IMR-90 (cell line): ENCODE measurements around the gene TNNT1. TPM values are rescaled to one million over a fixed set of nuclear protein-coding genes. Genes with fewer than 3 reads are reported as not detected.

ENCODE experiments used
- ATAC-seq: fragments of 200-7000 bp; cut with Tn5 transposase; 2 replicates; pipeline ENCODE4 v1.9.1; 2020; ENCODE audit warnings: low read depth, mild to moderate bottlenecking, moderate library complexity
- BruUV-seq: library from RNA; stranded (reverse); fragments of 400-500 nt; replicated peaks from 2 replicates; lab custom pipeline; 2021; lab: Mats Ljungman, UMichigan
- CTCF ChIA-PET: fragments of 300-600 bp; formaldehyde crosslinking; extraction: SDS; loops from one replicate; lab custom pipeline; 2021; ENCODE audit warnings: antibody characterized with exemption; lab: Yijun Ruan, JAX
- POLR2A ChIA-PET: fragments of 300-600 bp; sonication (Branson Sonifier 250); formaldehyde crosslinking; loops from one replicate; lab custom pipeline; 2022; ENCODE audit warnings: antibody characterized with exemption; ENCODE audit not compliant: unreplicated experiment; lab: Charles Lee
- DNase-seq: peaks from one replicate; pipeline ENCODE4 v3.0.0; 2013
- H2AFZ ChIP-seq: replicated peaks from 2 replicates; pipeline ENCODE3; 2013; ENCODE audit warnings: low read length, mild to moderate bottlenecking; ENCODE audit not compliant: poor library complexity
- H2AK5ac ChIP-seq: 2 replicates; pipeline ENCODE4 v1.6.1; 2013; ENCODE audit warnings: low read depth, low read length, inconsistent platforms
- H2AK9ac ChIP-seq: replicated peaks from 2 replicates; pipeline ENCODE3; 2013; ENCODE audit warnings: mild to moderate bottlenecking, low read depth, low read length, moderate library complexity; ENCODE audit not compliant: poor library complexity
- H2BK120ac ChIP-seq: 2 replicates; pipeline ENCODE4 v1.6.1; 2013; ENCODE audit warnings: low read depth, low read length, inconsistent platforms
- H2BK15ac ChIP-seq: 3 replicates; pipeline ENCODE4 v1.6.1; 2013; ENCODE audit warnings: low read depth, low read length, inconsistent platforms
- H2BK20ac ChIP-seq: 2 replicates; pipeline ENCODE4 v1.6.1; 2013; ENCODE audit warnings: low read depth, mild to moderate bottlenecking, inconsistent platforms, low read length, moderate library complexity
- H2BK5ac ChIP-seq: 2 replicates; pipeline ENCODE4 v1.6.1; 2013; ENCODE audit warnings: mild to moderate bottlenecking, low read depth, low read length, inconsistent platforms; ENCODE audit not compliant: poor library complexity, severe bottlenecking
- H3K14ac ChIP-seq: replicated peaks from 2 replicates; pipeline ENCODE4 v1.6.1; 2013; ENCODE audit warnings: low read depth, low read length, inconsistent platforms
- H3K18ac ChIP-seq: 2 replicates; pipeline ENCODE4 v1.6.1; 2013; ENCODE audit warnings: low read depth, low read length, control low read depth
- H3K23ac ChIP-seq: 2 replicates; pipeline ENCODE4 v1.6.1; 2013; ENCODE audit warnings: low read depth, low read length, inconsistent platforms
- H3K27ac ChIP-seq: 2 replicates; pipeline ENCODE4 v1.5.1; 2013; ENCODE audit warnings: mild to moderate bottlenecking, control low read depth, low read length; ENCODE audit not compliant: insufficient read depth
- H3K27me3 ChIP-seq: 2 replicates; pipeline ENCODE4 v1.6.1; 2013; ENCODE audit warnings: low read length; ENCODE audit not compliant: control insufficient read depth, insufficient read depth
- H3K36me3 ChIP-seq: 2 replicates; pipeline ENCODE4 v1.6.1; 2013; ENCODE audit warnings: low read length, mixed read lengths; ENCODE audit not compliant: control insufficient read depth, insufficient read depth
- H3K4ac ChIP-seq: 2 replicates; pipeline ENCODE4 v1.6.1; 2013; ENCODE audit warnings: low read depth, low read length, inconsistent platforms
- H3K4me1 ChIP-seq: 2 replicates; pipeline ENCODE4 v1.6.1; 2013; ENCODE audit warnings: low read length, mixed read lengths; ENCODE audit not compliant: control insufficient read depth, insufficient read depth
- H3K4me2 ChIP-seq: 2 replicates; pipeline ENCODE4 v1.6.1; 2013; ENCODE audit warnings: low read depth, mild to moderate bottlenecking, control low read depth, low read length, moderate library complexity
- H3K4me3 ChIP-seq: 2 replicates; pipeline ENCODE4 v1.5.1; 2013; ENCODE audit warnings: low read depth, mild to moderate bottlenecking, control low read depth, low read length, moderate library complexity; ENCODE audit not compliant: insufficient read depth
- H3K56ac ChIP-seq: 2 replicates; pipeline ENCODE4 v1.6.1; 2013; ENCODE audit warnings: low read length, inconsistent platforms; ENCODE audit not compliant: insufficient read depth; ENCODE audit errors: extremely low read depth
- H3K79me1 ChIP-seq, 2 experiments: 2 replicates each; pipeline ENCODE4 v1.6.1; 2013; ENCODE audit warnings: low read length in 2 of 2, inconsistent platforms in 1 of 2, low read depth in 1 of 2
- H3K9ac ChIP-seq: 2 replicates; pipeline ENCODE4 v1.6.1; 2013; ENCODE audit warnings: low read depth, low read length, control low read depth
- H3K9me1 ChIP-seq: 2 replicates; pipeline ENCODE4 v1.6.1; 2013; ENCODE audit warnings: low read length, inconsistent platforms; ENCODE audit not compliant: insufficient read depth
- H3K9me3 ChIP-seq: 2 replicates; pipeline ENCODE4 v1.6.1; 2013; ENCODE audit warnings: low read length; ENCODE audit not compliant: control insufficient read depth, insufficient read depth
- H4K20me1 ChIP-seq: 2 replicates; pipeline ENCODE4 v1.6.1; 2013; ENCODE audit warnings: low read length, inconsistent platforms; ENCODE audit not compliant: insufficient read depth
- H4K5ac ChIP-seq: 2 replicates; pipeline ENCODE4 v1.6.1; 2013; ENCODE audit warnings: mild to moderate bottlenecking, low read depth, low read length, control low read depth
- H4K8ac ChIP-seq, 2 experiments: 2 replicates each; pipeline ENCODE4 v1.6.1; 2013; ENCODE audit warnings: low read depth in 2 of 2, low read length in 2 of 2, control low read depth in 1 of 2, inconsistent platforms in 1 of 2
- H4K91ac ChIP-seq: 2 replicates; pipeline ENCODE4 v1.6.1; 2013; ENCODE audit warnings: low read depth, low read length, inconsistent platforms; ENCODE audit not compliant: insufficient read depth
- CHD1 ChIP-seq: IDR thresholded peaks from 2 replicates; pipeline ENCODE4 v1.6.1; 2012; ENCODE audit warnings: low read depth, low read length, improper control_type of control experiment
- FOS ChIP-seq: fragments of 150-350 bp; IDR thresholded peaks from 2 replicates; pipeline ENCODE4 v1.6.1; 2016; ENCODE audit warnings: low read depth, low read length
- MAFK ChIP-seq: IDR thresholded peaks from 2 replicates; pipeline ENCODE4 v1.6.1; 2012; ENCODE audit warnings: low read depth, low read length, improper control_type of control experiment
- MAZ ChIP-seq: IDR thresholded peaks from 2 replicates; pipeline ENCODE4 v1.6.1; 2012; ENCODE audit warnings: low read depth, mild to moderate bottlenecking, low read length, improper control_type of control experiment, moderate library complexity, borderline replicate concordance
- MXI1 ChIP-seq: IDR thresholded peaks from 2 replicates; pipeline ENCODE4 v1.6.1; 2012; ENCODE audit warnings: low read depth, mild to moderate bottlenecking, low read length, moderate library complexity, borderline replicate concordance
- NFE2L2 ChIP-seq: fragments of 150-350 bp; IDR thresholded peaks from 2 replicates; pipeline ENCODE4 v1.6.1; 2016; ENCODE audit warnings: low read depth, mild to moderate bottlenecking, low read length
- RCOR1 ChIP-seq: IDR thresholded peaks from 2 replicates; pipeline ENCODE4 v1.6.1; 2012; ENCODE audit warnings: mild to moderate bottlenecking, low read length, improper control_type of control experiment; ENCODE audit not compliant: insufficient replicate concordance
- RFX5 ChIP-seq: IDR thresholded peaks from 2 replicates; pipeline ENCODE4 v1.8.0; 2012; ENCODE audit warnings: low read depth, mild to moderate bottlenecking, low read length, moderate library complexity
- SMC3 ChIP-seq: fragments of 150-350 bp; IDR thresholded peaks from 2 replicates; pipeline ENCODE4 v1.6.1; 2016; ENCODE audit warnings: low read depth, mild to moderate bottlenecking, antibody characterized with exemption, low read length, moderate library complexity
- USF2 ChIP-seq: fragments of 150-350 bp; IDR thresholded peaks from 2 replicates; pipeline ENCODE4 v1.6.1; 2017; ENCODE audit warnings: mild to moderate bottlenecking, antibody characterized with exemption, low read length, low read depth
- WGBS, 2 experiments: methylation state at CpG; one replicate each; pipeline versions ENCODE4 v1.1.5 to v1.1.7; 2013; ENCODE audit warnings: missing lambda C conversion rate in 2 of 2; ENCODE audit not compliant: insufficient read length in 1 of 2; ENCODE audit errors: extremely low coverage in 2 of 2; 5-methylcytosine and 5-hydroxymethylcytosine counted together
- dilution Hi-C: fragments of 300-500 bp; cut with HindIII; formaldehyde crosslinking; loops from one replicate; pipeline ENCODE4 v1.14.3; 2018; ENCODE audit warnings: low sequenced_read_pairs; ENCODE audit not compliant: unreplicated experiment
- in situ Hi-C: fragments of 300-500 bp; cut with MboI; formaldehyde crosslinking; loops from 3 replicates; pipeline ENCODE4 v1.14.3; 2019; ENCODE audit warnings: low sequenced_read_pairs, inconsistent platforms, mixed read lengths
- intact Hi-C: fragments of 100-400 bp; cut with micrococcal nuclease; formaldehyde crosslinking; loops from 2 replicates; pipeline ENCODE4 v1.10.0; 2022
- polyA plus RNA-seq, 3 experiments: library from polyadenylated mRNA; depleted of rRNA; stranded (reverse); fragments of >200 nt; gene quantifications; 2 replicates each; pipeline ENCODE4 v1.2.3, GENCODE V29; 2012; ENCODE audit warnings: low replicate concordance in 1 of 3
- total RNA-seq: library from RNA; depleted of rRNA; stranded (reverse); fragments of >200 nt; gene quantifications from 2 replicates; pipeline ENCODE4 v1.2.3, GENCODE V29; 2012

TNNT1 gene
- total and polyA plus RNA-seq, 2 of the 4 experiments (the other 2 are of a cell fraction) = 1.3 to 2.6 TPM

DNA sequence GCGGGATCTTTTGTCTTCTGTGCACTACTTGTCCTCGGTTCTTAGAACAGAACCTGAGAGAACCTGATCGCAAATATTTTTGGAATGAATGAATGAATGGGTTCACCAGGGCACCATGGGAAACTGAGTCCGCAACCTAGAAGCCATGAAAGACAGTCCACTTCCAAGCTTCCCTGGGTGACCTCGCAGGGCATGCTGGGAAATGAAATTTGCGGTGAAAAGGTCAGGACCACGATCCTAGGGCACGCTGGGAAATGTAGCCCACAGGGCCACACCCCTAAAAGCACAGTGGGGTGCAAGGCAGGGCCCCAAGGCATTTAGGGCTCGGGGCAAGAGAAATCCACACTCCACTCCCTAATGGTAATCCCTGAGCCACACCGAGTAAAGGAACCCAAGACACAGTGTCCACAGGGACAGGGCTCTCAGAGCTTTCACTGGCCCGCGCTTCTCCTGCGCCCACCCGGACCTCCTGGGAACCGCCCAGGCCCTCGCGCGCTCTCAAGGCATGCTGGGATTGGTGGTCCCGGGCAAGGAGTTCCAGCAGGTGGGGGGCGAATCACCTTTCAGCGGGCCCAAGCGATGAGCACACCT is 30.5 kb downstream of the TNNT1 start:
- Histone ChIP-seq H3K56ac (no peak overlapping the region), H4K20me1 (peaks cover 34% of the 10 kb centered on the region), H3K27ac (no peak overlapping the region), H3K79me1 (peaks cover 11 to 28% of the 10 kb centered on the region in 2 experiments; a peak in 3 of 4 replicates), H4K8ac (peak overlapping the region; percentile 98), H2BK120ac (no peak overlapping the region), H2AK9ac (peak overlapping the region; percentile 38), H4K5ac (peak overlapping the region; percentile 20), H3K23ac (peak overlapping the region; percentile 10; the same call in 1 of the 2 replicates), H3K9me3 (no peaks in the 10 kb centered on the region), H2BK15ac (no peak overlapping the region), H2BK20ac (no peak overlapping the region), H2AFZ (peak overlapping the region; percentile 95), H3K9ac (no peak overlapping the region), H3K18ac (no peak overlapping the region), H3K27me3 (0 out of 2 replicates have a peak, but pooled peaks cover 3% of the 10 kb centered on the region), H3K9me1 (0 out of 2 replicates have a peak, but pooled peaks cover 4% of the 10 kb centered on the region), H2BK5ac (no peak overlapping the region), H3K4me2 (peak overlapping the region; percentile 86), H3K36me3 (no peaks in the 10 kb centered on the region), H4K91ac (peak overlapping the region; percentile 24; the same call in 1 of the 2 replicates), H3K14ac (peak overlapping the region; percentile 23; the same call in 1 of the 2 replicates), H3K4me3 (peak overlapping the region; percentile 69; the same call in 1 of the 2 replicates), H3K4me1 (peaks cover 11% of the 10 kb centered on the region), H3K4ac (peak overlapping the region; percentile 87; the same call in 1 of the 2 replicates), H2AK5ac (peak overlapping the region; percentile 54; the same call in 1 of the 2 replicates)
- WGBS, 2 experiments = 37% methylated on average over 11 of the region's 22 CpGs; no CpG with 5 or more reads in 1 of the 2 experiments
- DNase-seq (no peak), ATAC-seq (no peak)
- in situ Hi-C loops (loop anchor here (25.0 kb wide), 1 partner anchor 519 kb away; the partner anchor contains the start of genes CCDC106, ZNF580 and ZNF581), intact Hi-C loops (no loop called here), dilution Hi-C loops (no loop called here)
- BruUV-seq = no TSS peak
- CTCF ChIA-PET = no interaction called here
- POLR2A ChIA-PET = no interaction called here
- TF ChIP-seq USF2 (no peak), FOS (no peak), CHD1 (no peak), MAFK (no peak), RCOR1 (no peak), MAZ (no peak), SMC3 (no peak), MXI1 (no peak), NFE2L2 (no peak), RFX5 (no peak)
